Hematopoietic multipotent progenitor cell treated with erythropoietin and hydrocortisone succinate and interleukin-3 and kit ligand, for 6 days (in vitro differentiated cells): ENCODE results near the gene PGAM4.
A peak's percentile ranks its signal among the peaks of the same experiment; 100 is the strongest.
"Not testable (repeated sequence)": the region's sequence is repeated elsewhere in the genome, so short reads cannot be mapped to it uniquely, and the experiment has no call there.

Experiments used
- DNase-seq: peaks from one replicate; pipeline ENCODE4 v3.0.0-alpha.2; 2015

Gene PGAM4

DNA sequence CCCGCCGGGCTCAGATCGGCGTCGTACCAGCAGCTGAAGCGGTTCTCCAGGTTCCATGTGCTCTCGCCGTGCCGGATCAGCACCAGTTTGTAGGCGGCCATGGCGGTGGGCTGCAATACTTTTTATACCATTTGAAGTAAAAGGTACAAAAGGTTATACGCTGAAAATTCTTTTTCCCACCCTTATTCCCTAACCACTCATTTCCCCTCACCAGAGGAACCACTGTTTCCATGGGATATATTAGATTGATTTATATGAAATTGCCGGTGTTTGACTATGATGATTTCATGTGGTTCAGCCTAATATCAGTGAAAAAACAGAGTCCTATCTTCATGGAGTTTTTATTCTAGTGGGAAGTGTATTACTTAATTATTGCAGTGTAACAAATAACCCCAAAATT lies at the start of gene PGAM4:
Gene PGAM4, minus strand, starts transcription at position 101 of the 400 bp plus-strand sequence. Its CDS starts 0 bp downstream, at position 101.
- no peak for DNase-seq

DNA sequence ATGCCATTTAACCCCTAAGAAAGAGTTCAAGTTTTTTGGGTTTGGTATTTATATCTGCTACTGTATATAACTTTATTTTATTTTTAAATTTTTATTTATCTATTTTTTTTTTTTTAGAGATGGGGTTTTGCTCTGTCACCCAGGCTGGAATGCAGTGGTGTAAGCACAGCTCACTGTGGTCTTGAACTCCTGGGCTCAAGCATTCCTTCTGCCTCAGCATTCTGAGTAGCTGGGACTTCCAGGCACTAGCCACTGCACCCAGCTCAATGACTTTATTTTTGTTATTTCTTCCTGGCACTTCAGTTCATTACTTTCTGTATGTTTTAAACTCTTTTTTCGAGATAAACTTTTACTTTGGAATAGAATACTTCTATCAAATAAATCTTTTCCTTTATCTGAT lies 42.4 kb upstream of the PGAM4 start:
- no peak for DNase-seq

DNA sequence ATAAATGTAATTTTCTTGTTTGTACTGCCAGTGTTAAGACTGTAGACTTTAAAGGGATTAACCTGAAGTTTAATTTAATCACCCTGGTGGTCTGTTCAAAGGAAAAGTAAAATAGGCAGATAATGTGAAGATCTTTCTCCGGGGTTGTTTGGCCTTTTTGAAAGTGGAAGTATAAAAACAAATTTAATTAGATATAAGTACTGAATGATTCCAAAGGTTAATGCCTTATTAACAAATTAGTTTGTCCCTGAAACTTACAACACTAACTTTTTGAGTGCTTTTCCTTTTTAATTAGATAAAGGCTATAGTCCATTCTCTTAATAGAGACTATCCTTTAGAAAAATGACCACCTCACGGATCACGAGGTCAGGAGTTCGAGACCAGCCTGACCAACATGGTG lies 10.4 kb upstream of the PGAM4 start:
- DNase-seq = no peak

DNA sequence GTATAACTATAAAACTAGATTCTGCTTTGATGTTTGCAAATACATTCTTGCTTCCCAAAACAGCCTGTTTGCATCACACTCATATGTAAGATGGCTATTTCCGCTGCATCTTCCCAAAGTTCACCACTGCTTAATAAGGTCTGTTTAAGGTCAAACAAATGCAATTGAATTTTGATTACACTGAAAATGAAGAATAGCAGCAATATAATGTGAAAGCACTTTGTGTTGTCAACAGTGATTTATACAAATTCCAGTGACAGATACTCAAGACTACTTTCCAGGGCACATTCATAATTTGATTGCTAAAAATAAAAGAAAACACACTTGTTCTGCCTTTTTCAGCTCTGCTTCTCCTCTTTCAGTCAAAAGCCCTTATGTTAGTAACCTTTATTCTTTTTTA lies 8.1 kb upstream of the PGAM4 start:
- no peak for DNase-seq

DNA sequence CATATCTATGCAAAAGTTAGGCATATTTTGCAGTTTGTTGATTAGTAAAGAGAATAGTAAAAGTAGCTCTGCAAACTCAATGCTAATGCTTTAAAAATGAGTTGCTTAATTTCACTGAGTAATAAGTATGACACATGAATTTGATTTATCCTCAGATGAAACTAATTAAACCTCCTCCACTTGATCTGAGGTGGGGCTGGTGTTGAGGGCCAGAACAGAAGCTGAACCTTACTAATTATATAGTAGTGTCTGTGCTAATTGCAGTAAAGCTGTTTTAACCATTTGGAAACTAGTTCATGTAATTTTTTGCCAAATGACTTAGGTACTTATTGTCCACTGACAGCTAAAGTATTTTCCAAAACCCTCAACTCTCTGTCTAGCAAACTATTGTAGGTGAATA lies 7.7 kb upstream of the PGAM4 start:
- DNase-seq = no peak

DNA sequence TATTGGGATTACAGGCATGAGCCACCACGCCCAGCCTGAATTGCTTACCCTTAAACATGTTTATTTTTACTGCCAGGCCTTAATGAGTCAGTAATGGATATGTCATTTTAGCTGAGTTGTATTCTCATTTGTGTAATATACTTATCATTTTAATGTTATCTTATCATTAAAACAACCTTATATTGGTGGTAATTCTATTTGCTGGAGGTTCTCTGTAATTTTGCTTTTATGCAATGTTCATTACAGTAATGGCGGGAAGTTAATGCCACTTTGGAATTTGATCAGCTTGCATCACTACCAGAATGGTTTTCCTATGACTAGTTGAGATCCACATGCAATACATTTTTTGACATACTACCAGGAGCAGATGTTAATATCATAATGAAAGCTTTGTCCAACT lies 6.3 kb upstream of the PGAM4 start:
- DNase-seq = no peak

DNA sequence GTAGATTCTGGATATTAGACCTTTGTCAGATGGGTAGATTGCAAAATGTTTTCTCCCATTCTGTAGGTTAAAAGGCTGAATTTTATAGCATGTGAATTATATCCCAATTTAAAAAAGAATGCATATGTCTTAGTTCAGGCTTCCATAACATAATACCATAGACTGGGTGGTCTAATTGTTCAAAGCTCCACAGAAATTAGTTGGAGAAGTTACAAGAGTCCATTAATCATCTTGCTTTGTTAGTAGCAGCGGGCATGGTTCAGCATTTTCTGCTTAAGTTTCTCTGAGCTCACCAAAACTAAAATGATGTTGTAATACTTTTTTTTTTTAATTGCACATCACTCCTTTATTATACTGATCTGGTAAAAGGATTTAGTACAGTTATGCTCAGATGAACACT lies 1.8 kb downstream of the PGAM4 start:
- no peak for DNase-seq

DNA sequence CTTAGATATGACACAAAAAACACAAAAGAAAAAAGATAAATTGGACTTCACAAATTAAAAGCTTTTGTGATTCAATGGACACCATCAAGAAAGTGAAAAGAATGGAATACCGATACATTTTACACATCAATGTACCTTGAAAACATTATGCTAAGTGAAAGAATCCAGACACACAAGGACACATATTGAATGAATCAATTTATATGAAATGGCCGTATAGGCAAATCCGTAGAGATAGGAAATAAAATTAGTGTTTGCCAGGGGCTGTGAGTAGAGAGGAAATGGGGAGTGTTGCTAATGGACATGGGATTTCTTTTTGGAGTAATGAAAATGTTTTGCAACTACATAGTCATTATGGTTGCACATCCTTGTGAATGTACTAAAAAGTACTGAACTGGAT lies 3.1 kb downstream of the PGAM4 start:
- no peak for DNase-seq

DNA sequence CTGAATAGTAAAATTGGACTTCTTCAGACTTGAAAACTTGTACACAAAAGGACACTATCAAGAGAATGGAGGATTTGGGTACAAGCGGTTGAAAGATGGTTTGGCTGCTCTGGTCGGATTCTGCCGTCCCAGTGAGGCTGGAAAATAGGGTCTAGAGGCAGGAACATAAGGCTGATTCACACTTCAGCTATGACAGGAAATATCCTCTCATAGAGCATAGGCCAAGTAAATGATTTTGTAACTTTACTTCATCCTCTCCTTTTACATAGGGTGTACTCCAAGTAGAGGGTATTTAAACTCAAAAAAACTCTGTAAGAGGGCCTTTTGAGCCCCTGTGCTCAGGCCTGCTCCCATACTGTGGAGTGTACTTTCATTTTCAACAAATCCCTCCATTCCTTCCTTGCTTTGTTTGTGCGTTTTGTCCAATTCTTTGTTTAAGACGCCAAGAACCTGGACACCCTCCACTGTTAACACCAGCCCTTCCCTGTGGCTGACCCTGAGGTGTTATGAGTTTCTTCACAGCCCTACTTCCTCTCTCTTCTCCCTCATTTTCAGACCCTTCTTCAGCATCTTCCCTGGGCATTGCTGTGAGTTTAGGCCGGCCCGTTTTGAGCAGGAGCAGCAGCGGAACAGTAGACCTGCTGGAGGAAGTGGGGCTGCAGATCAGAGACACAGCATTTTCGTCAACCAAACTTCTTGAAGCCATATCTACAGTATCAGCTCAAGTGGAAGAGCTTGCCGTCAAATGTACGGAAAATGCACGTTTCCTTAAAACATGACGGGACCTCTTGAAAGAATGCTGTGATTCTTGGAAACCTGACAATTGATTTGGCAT lies 7.2 kb downstream of the PGAM4 start:
- no peak for DNase-seq

DNA sequence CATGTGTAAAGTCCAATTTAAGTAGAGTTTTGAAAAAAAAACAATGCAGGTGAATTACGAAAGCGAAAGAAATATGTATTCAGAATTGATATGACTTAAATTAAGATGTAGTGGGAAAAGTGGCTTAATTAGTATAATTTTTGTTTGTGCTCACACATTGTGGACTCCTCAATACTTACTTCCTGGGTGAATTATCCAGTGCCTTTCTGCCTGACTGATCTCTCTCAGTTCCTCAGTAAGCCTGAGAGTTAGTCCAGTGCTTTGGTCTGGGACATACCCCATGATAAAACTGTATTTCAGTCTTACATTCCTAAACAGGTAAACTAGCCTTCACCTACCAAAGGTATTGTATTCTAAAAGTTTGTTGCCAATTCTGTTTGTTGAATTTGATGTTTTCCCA lies 8.4 kb downstream of the PGAM4 start:
- no peak for DNase-seq

DNA sequence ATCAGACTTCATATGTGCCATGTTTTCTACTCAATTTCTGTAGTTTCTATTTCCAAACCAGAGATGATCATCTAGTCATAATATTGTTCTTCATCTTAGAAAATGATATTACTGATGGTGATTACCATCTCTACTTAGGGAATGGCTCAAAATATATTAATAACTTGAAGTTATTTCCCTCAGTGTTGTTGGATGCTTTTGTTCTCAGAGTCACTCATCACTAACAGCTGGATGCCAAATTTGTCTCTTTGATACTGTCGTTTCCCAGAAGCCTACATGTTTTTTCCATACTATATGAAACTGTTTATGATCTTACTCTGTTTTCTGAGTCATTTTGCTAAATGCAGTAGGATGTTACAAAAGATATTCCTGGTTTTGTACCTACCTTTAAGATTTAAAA lies 8.9 kb downstream of the PGAM4 start:
- no peak for DNase-seq

DNA sequence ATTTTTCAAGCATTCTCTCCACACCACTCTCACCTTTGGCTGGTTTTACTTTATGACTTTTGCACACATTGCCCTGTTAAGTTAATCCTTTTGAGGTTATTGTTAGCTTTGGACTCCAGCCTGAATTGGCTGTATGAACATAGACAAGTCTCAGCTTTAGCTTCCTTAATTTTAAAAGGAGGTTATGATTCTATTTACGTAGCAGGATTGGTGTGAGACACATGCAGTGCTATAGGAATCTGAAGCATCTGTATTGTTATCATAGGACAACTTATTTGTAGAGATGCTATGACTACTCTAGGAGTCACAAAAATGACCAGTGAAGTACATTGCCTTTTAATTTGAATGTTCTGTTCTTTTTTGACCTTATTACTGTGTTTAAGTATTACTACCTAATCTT lies 15.7 kb downstream of the PGAM4 start:
- no peak for DNase-seq

DNA sequence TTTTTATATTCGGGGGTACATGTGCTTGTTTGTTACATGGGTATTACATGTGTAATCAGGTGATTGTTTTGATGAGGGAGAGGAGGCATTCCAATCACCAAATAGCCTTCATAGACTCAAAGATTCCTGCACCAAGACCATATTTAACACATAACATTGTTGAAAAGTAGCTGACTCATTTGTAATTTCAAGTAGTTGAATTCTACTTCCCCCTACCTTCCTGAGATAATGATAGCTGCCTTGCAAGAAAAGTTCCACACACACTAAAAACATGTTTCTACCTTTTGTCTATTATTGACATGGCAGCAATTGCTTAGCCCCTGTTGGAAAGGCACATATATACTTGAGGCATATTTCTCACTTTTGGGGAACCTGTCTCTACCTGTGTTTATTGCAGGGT lies 16.1 kb downstream of the PGAM4 start:
- peak; percentile 38 for DNase-seq

DNA sequence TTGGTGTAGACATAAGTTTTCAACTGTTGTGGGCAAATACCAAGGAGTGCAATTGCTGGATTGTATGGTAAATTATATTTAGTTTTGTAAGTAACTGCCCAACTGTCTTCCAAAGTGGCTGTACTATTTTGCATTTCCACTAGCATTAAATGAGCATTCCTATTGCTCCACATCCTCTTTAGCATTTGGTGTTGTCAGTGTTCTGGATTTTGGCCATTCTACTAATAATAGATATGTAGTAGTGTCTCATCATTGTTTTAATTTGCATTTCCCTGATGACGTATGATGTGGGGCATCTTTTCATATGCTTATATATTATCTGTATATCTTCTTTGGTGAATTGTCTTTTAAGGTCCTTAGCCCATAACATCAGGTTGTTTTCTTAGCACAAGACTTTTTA lies 17.3 kb downstream of the PGAM4 start:
- no peak for DNase-seq

DNA sequence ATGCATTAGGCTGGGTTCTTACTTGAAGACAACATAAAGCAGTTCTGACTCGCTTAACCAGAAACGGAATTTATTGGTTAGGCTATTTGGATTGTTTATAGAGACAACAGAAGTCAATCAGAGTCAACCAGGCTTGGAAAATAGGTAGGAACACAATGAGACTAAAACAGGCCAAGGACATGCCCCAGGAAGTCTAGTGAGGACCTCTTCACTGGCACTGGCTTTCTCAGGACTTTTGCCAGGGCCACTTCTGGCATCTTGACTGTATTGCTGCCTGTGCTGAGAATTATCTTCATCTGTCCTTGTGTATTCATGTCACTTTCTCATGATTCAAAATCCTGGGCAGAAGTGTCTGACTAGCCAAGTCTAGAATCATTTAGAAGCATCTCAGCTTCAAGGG lies 19.6 kb downstream of the PGAM4 start:
- no peak for DNase-seq

DNA sequence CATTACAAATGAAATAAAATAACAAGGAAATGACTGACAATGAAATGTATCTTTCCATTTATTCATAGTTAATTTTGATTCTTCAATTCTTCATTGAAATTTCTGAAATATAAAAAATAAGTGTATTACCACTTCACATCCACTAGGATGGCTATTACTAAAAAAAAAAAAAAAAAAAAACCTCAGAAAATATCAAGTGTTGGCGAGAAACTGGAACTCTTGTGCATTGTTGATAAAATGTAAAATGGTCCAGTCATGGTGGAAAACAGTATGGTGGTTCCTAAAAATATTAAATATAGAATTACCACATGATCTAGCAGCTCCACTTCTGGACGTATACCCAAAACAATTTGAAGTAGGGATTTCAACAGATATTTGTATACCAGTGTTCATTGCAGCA lies 22.9 kb downstream of the PGAM4 start:
- no peak for DNase-seq

DNA sequence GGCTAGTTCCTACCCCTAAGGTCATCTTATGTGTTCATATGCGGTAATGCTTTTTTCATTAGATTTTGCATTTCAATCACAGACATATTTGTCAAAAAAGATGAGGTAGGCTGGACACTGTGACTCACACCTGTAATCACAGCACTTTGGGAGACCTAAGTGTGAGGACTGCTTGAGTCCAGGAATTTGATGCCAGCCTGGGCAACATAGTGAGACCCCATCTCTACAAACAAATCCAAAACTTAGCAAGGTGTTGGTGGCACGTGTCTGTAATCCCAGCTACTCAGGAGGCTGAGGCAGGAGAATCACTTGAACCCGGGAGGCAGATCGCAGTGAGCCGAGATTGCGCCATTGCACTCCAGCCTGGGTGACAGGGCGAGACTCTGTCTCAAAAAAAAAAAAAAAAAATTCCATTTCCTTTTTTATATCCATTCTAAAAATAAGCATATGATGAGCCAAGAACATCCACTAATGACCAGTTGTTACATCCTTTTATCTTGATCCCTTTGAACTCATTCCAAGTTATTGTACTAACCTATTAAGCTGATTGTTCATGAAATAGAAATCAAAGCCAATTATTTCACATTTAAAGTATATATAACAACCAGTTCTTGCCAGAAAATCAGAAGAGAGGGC lies 23.4 kb downstream of the PGAM4 start:
- no peak for DNase-seq

DNA sequence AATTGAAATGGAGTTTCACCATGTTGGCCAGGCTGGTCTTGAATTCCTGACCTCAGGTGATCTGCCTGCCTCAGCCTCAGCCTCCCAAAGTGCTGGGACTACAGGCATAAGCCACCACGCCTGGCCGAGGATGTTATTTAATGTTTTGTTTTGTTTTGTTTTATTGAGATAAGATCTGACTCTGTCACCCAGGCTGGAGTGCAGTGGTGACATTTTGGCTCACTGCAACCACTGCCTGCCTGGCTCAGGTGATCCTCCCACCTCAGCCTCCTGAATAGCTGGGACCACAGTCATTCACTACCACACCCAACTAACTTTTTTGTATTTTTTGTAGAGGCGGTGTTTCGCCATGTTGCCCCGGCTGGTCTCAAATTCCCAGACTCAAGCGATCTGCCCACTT lies 24.4 kb downstream of the PGAM4 start:
- DNase-seq = not testable (repeated sequence)

DNA sequence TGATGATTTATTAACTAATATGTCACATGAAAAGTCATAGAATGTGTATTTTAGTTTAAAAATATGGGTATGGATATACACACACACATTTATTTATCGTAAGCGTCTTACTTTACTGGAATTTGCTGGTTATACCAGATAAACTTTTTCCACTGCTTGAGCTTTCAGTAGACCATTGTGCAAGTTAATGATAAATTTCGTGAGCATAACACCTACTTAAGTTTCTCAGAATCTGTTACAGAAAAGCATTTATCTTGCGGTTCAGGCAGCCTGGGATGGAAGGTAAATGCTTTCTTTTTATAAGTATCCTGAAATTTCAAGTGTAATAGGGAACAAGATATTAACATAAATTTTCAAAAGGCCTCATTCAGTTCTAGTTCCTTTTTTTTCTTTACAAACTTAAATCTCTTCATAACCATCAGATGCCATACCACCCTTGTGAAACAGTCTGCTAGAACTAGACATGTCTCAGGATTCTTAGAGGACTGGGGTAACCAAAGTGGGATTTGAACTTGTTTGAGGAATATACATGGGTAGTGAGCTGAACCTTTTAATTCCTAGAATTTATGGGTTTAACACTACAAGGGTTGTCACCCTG lies 31.3 kb downstream of the PGAM4 start:
- DNase-seq = peak; percentile 82

DNA sequence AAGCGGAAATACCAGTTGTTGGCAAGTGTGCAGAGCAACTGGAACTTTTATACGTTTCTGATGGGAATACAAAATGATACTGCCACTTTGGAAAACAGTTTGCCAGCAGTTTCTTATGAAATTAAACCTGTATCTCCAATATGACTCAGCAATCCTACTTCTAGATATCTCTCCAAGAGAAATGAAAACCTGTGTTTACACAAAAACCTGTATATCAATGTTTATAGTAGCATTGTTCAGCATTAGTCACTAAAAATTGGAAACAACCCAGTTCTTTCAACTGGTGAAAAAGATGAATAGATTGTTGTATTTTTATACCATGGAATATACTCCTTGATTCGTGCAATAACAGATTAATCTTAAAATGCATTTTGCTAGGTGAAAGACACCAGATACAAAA lies 32.1 kb downstream of the PGAM4 start:
- no peak for DNase-seq

DNA sequence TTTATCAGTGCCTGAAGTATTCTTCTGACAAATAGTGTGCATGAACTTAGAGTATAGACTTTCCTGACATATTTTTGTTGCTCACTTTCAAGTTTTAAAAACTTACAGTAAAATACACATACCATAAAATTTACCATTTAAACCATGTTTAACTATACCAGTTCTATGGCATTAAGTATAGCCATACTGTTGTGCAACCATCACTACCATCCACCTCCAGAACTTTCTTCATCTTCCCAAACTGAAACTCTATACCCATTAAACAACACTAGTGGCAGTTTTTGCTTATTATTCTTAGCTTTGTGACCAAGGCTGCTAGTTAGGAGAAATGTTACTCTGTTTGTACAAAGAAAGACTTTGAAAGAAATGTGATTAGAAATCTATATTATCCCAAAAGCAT lies 33.1 kb downstream of the PGAM4 start:
- DNase-seq = no peak

DNA sequence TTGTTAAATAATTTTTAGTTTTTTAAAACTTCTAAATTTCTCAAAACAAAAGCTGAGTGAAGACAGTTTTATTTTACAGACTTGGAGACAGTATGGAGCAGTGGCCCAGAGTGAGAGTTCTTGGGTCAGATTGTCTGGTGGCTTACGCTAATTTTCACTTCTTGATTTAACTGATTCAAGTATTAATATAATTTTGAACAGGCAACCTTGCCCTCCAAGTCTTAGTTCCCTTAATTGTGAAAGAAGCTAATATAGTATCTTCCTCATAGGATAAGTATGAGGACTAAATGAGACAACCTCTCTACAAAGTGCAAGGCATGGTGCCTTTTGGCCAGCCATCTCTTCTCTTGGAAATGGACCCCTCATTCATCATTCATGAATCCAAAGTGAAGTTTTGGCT lies 33.6 kb downstream of the PGAM4 start:
- no peak for DNase-seq

DNA sequence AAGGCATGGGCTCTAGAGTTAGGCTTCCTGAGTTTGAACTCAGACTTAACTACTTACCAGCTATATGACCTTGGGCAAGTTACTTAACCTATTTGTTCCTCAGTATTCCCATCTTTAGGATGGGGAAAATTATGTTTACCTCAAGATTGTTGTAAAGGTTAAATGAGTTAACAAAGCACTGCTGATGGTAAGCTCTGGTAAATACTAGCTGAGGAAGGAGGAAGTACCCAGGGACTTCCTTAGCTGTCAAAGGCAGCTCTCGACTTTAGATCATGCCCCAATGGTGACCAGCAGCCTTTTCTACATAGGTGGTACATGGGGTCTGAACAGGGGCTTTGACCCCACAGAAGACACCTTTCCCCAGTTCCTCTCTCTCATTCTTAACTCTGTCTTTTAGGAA lies 38.9 kb downstream of the PGAM4 start:
- DNase-seq = no peak

DNA sequence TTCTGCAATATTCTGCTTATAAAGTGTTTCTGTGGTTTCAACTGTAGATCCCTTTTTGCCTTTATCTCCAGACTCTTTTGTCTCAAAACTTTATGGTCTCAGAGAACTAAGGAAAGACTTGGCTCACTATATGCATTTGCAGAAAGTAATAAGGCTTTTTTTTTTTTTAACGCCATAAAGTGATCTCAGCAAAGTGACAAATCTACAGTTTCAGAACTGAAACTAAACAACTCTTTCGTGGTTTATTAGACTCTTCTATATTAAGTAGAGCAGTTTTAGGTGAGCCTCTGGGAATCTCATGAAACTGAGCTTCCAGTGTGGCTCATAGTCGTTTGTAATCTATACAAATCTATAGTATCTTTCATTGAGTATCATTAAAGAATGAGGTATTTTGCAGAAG lies 43.7 kb downstream of the PGAM4 start:
- no peak for DNase-seq
